Dendritic cell treated with granulocyte-macrophage colony-stimulating factor and Interleukin-4, amounts not matched to agents 40 ng/mL and 50 ng/mL, for 4 days (primary cell): ENCODE data around the gene CCR9.

Source experiments
- H3K27ac Mint-ChIP-seq: one replicate; pipeline ENCODE4 v1.8.0; 2022; ENCODE audit warnings: mild to moderate bottlenecking, mixed read lengths
- H3K27me3 Mint-ChIP-seq: one replicate; pipeline ENCODE4 v1.8.0; 2022; ENCODE audit warnings: mild to moderate bottlenecking, mixed read lengths
- H3K36me3 Mint-ChIP-seq: one replicate; pipeline ENCODE4 v1.8.0; 2022; ENCODE audit warnings: low read depth, mixed read lengths
- H3K4me1 Mint-ChIP-seq: one replicate; pipeline ENCODE4 v1.8.0; 2022; ENCODE audit warnings: low read depth, mixed read lengths
- H3K4me3 Mint-ChIP-seq: one replicate; pipeline ENCODE4 v1.8.0; 2022; ENCODE audit warnings: mild to moderate bottlenecking, moderate library complexity, mixed read lengths
- H3K9me3 Mint-ChIP-seq: one replicate; pipeline ENCODE4 v1.8.0; 2022; ENCODE audit warnings: mixed read lengths
- intact Hi-C: fragments of 100-400 bp; cut with micrococcal nuclease; formaldehyde crosslinking; loops from one replicate; pipeline ENCODE4 v1.15.0; 2022

CCR9 gene

GRCh38 chr3:45907769-45908705 lies 21.7 kb downstream of the CCR9 start:
- H3K36me3 Mint-ChIP-seq: no peaks in the 10 kb centered on the region
- no peak overlapping the region for H3K27ac Mint-ChIP-seq
- peaks cover 5% of the 10 kb centered on the region for H3K4me1 Mint-ChIP-seq
- intact Hi-C loops: loop anchor here (10.0 kb wide), 1 partner anchor 83 kb away; no protein-coding TSS in a partner anchor
- H3K4me3 Mint-ChIP-seq: no peak overlapping the region
- H3K27me3 Mint-ChIP-seq: no peaks in the 10 kb centered on the region
- H3K9me3 Mint-ChIP-seq: no peaks in the 10 kb centered on the region

- no peaks in the 10 kb centered on the region for H3K9me3 Mint-ChIP-seq
- intact Hi-C loops: loop anchor here (10.0 kb wide), 1 partner anchor 84 kb away; no protein-coding TSS in a partner anchor
- no peaks in the 10 kb centered on the region for H3K36me3 Mint-ChIP-seq
- peaks cover 5% of the 10 kb centered on the region for H3K4me1 Mint-ChIP-seq
- no peaks in the 10 kb centered on the region for H3K27me3 Mint-ChIP-seq
- no peak overlapping the region for H3K4me3 Mint-ChIP-seq
- H3K27ac Mint-ChIP-seq: no peak overlapping the region
Measured at GRCh38 chr3:45908761-45909160, 22.4 kb downstream of the CCR9 start.

- H3K9me3 Mint-ChIP-seq: no peaks in the 10 kb centered on the region
- intact Hi-C loops: loop anchor here (10.0 kb wide), 1 partner anchor 85 kb away; no protein-coding TSS in a partner anchor
Measured at GRCh38 chr3:45909542-45909941, 23.2 kb downstream of the CCR9 start.

GRCh38 chr3:45910892-45911291 lies 24.5 kb downstream of the CCR9 start:
- Mint-ChIP-seq H3K27ac (no peak overlapping the region), H3K4me1 (peaks cover 10% of the 10 kb centered on the region), H3K27me3 (no peaks in the 10 kb centered on the region), H3K9me3 (no peaks in the 10 kb centered on the region), H3K4me3 (no peak overlapping the region), H3K36me3 (no peaks in the 10 kb centered on the region)
- intact Hi-C loops: no loop called here

More at GRCh38 chr3:45909542-45909941, 23.2 kb downstream of the CCR9 start:
- peaks cover 5% of the 10 kb centered on the region for H3K4me1 Mint-ChIP-seq
- H3K36me3 Mint-ChIP-seq: no peaks in the 10 kb centered on the region
- H3K27me3 Mint-ChIP-seq: no peaks in the 10 kb centered on the region
- H3K27ac Mint-ChIP-seq: no peak overlapping the region
- H3K4me3 Mint-ChIP-seq: no peak overlapping the region

- Mint-ChIP-seq H3K9me3 (no peaks in the 10 kb centered on the region), H3K27me3 (no peaks in the 10 kb centered on the region), H3K4me3 (no peak overlapping the region), H3K27ac (no peak overlapping the region), H3K4me1 (peaks cover 13% of the 10 kb centered on the region), H3K36me3 (no peaks in the 10 kb centered on the region)
- intact Hi-C loops: no loop called here
Measured at GRCh38 chr3:45911511-45912226, 25.3 kb downstream of the CCR9 start.

GRCh38 chr3:45912435-45912834 lies 26.1 kb downstream of the CCR9 start:
- H3K36me3 Mint-ChIP-seq: no peaks in the 10 kb centered on the region
- no peak overlapping the region for H3K4me3 Mint-ChIP-seq
- no peaks in the 10 kb centered on the region for H3K9me3 Mint-ChIP-seq
- peaks cover 13% of the 10 kb centered on the region for H3K4me1 Mint-ChIP-seq
- intact Hi-C loops: no loop called here
- H3K27me3 Mint-ChIP-seq: no peaks in the 10 kb centered on the region
- no peak overlapping the region for H3K27ac Mint-ChIP-seq

GRCh38 chr3:45914362-45915058 lies 28.2 kb downstream of the CCR9 start:
- no peak overlapping the region for H3K27ac Mint-ChIP-seq
- intact Hi-C loops: no loop called here
- no peaks in the 10 kb centered on the region for H3K27me3 Mint-ChIP-seq
- H3K36me3 Mint-ChIP-seq: peaks cover 8% of the 10 kb centered on the region
- peaks cover 8% of the 10 kb centered on the region for H3K4me1 Mint-ChIP-seq
- no peaks in the 10 kb centered on the region for H3K9me3 Mint-ChIP-seq
- H3K4me3 Mint-ChIP-seq: no peak overlapping the region

GRCh38 chr3:45915059-45915439 lies 28.7 kb downstream of the CCR9 start:
- no peak overlapping the region for H3K27ac Mint-ChIP-seq
- H3K4me3 Mint-ChIP-seq: no peak overlapping the region
- H3K36me3 Mint-ChIP-seq: peaks cover 9% of the 10 kb centered on the region
- no peaks in the 10 kb centered on the region for H3K27me3 Mint-ChIP-seq
- H3K9me3 Mint-ChIP-seq: no peaks in the 10 kb centered on the region
- peaks cover 8% of the 10 kb centered on the region for H3K4me1 Mint-ChIP-seq
- intact Hi-C loops: no loop called here

GRCh38 chr3:45915518-45916231 lies 29.3 kb downstream of the CCR9 start:
- no peak overlapping the region for H3K27ac Mint-ChIP-seq
- peaks cover 8% of the 10 kb centered on the region for H3K4me1 Mint-ChIP-seq
- H3K27me3 Mint-ChIP-seq: no peaks in the 10 kb centered on the region
- intact Hi-C loops: no loop called here
- H3K9me3 Mint-ChIP-seq: no peaks in the 10 kb centered on the region
- H3K4me3 Mint-ChIP-seq: no peak overlapping the region
- H3K36me3 Mint-ChIP-seq: peaks cover 15% of the 10 kb centered on the region

- Mint-ChIP-seq H3K27ac (no peak overlapping the region), H3K36me3 (peaks cover 31% of the 10 kb centered on the region)
Measured at GRCh38 chr3:45917146-45917898, 31.0 kb downstream of the CCR9 start.

GRCh38 chr3:45921158-45922038 lies 35.1 kb downstream of the CCR9 start:
- Mint-ChIP-seq H3K4me1 (no peaks in the 10 kb centered on the region), H3K9me3 (no peaks in the 10 kb centered on the region), H3K4me3 (no peak overlapping the region), H3K27me3 (no peaks in the 10 kb centered on the region), H3K36me3 (peaks cover 65% of the 10 kb centered on the region), H3K27ac (no peak overlapping the region)
- intact Hi-C loops: no loop called here

More at GRCh38 chr3:45917146-45917898, 31.0 kb downstream of the CCR9 start:
- H3K4me1 Mint-ChIP-seq: peaks cover 8% of the 10 kb centered on the region
- H3K27me3 Mint-ChIP-seq: no peaks in the 10 kb centered on the region
- no peaks in the 10 kb centered on the region for H3K9me3 Mint-ChIP-seq
- no peak overlapping the region for H3K4me3 Mint-ChIP-seq
- intact Hi-C loops: no loop called here

- no peak overlapping the region for H3K4me3 Mint-ChIP-seq
- H3K4me1 Mint-ChIP-seq: no peaks in the 10 kb centered on the region
- no peaks in the 10 kb centered on the region for H3K9me3 Mint-ChIP-seq
- no peaks in the 10 kb centered on the region for H3K27me3 Mint-ChIP-seq
- intact Hi-C loops: no loop called here
- no peak overlapping the region for H3K27ac Mint-ChIP-seq
- peaks cover 71% of the 10 kb centered on the region for H3K36me3 Mint-ChIP-seq
Measured at GRCh38 chr3:45922039-45922326, 35.6 kb downstream of the CCR9 start.
